T-cell (primary cell): Measurements from ENCODE around the gene SSH3. TPM values are rescaled to one million over a fixed set of nuclear protein-coding genes. Genes with fewer than 3 reads are reported as not detected.

Source experiments
- ATAC-seq, 4 experiments: fragments of 200-7000 bp in 3 of 4; fragments of 150-1000 bp in 1 of 4; cut with Tn5 transposase; replicated peaks in 1 of 4; 1 replicate in 3 of 4; 2 replicates in 1 of 4; pipeline ENCODE4 v1.10.0; 2021; ENCODE audit warnings: moderate library complexity in 3 of 4, mild to moderate bottlenecking in 2 of 4, moderate number of reproducible peaks in 1 of 4
- CTCF ChIA-PET, 2 donors: fragments of 300-600 bp; sonication (Branson Sonifier 250); formaldehyde crosslinking; loops; one replicate each; lab custom pipeline; 2022; ENCODE audit warnings: antibody characterized with exemption in 2 of 2; lab: Charles Lee
- POLR2A ChIA-PET, 2 donors: fragments of 300-600 bp; sonication (Branson Sonifier 250); formaldehyde crosslinking; loops; one replicate each; lab custom pipeline; 2022; ENCODE audit warnings: antibody characterized with exemption in 2 of 2; lab: Charles Lee
- DNase-seq, 35 experiments: peaks; one replicate each; pipeline versions ENCODE4 v3.0.0 to v3.0.0-alpha.2; 2013 to 2023
- H3K27ac ChIP-seq: one replicate; pipeline ENCODE4 v1.5.1; 2013; ENCODE audit warnings: low read length
- H3K27me3 ChIP-seq, 2 experiments: replicated peaks in 1 of 2; 1 replicate in 1 of 2; 2 replicates in 1 of 2; pipeline versions ENCODE4 v1.6.1 to v1.7.0; 2013; ENCODE audit warnings: low read length in 1 of 2, mixed read lengths in 1 of 2; ENCODE audit not compliant: control insufficient read depth in 2 of 2, insufficient read depth in 2 of 2; ENCODE audit errors: extremely low read depth in 1 of 2
- H3K36me3 ChIP-seq, 2 donors: 1 replicate in 1 of 2; 2 replicates in 1 of 2; pipeline versions ENCODE4 v1.6.1 to v1.7.0; 2013; ENCODE audit warnings: low read length in 1 of 2; ENCODE audit not compliant: control insufficient read depth in 2 of 2, insufficient read depth in 1 of 2; ENCODE audit errors: extremely low read depth in 1 of 2
- H3K4me1 ChIP-seq, 2 experiments: 1 replicate in 1 of 2; 2 replicates in 1 of 2; pipeline versions ENCODE4 v1.6.1 to v1.7.0; 2013; ENCODE audit warnings: low read length in 2 of 2, mixed read lengths in 1 of 2; ENCODE audit not compliant: insufficient read depth in 2 of 2, control insufficient read depth in 1 of 2; ENCODE audit errors: extremely low read depth in 1 of 2
- H3K4me3 ChIP-seq, 2 donors: 1 replicate in 1 of 2; 2 replicates in 1 of 2; pipeline versions ENCODE4 v1.5.1 to v1.7.0; 2013; ENCODE audit warnings: mild to moderate bottlenecking in 2 of 2, low read length in 1 of 2, moderate library complexity in 1 of 2; ENCODE audit not compliant: control insufficient read depth in 1 of 2; ENCODE audit errors: extremely low read depth in 1 of 2
- H3K9me3 ChIP-seq: 2 replicates; pipeline ENCODE4 v1.7.0; 2013
- H3K27ac Mint-ChIP-seq, 2 donors: one replicate each; pipeline ENCODE4 v1.8.0; 2020 to 2021; ENCODE audit warnings: mild to moderate bottlenecking in 2 of 2, mixed read lengths in 2 of 2
- H3K27me3 Mint-ChIP-seq, 2 donors: one replicate each; pipeline ENCODE4 v1.8.0; 2021 to 2022; ENCODE audit warnings: mixed read lengths in 2 of 2
- H3K36me3 Mint-ChIP-seq: one replicate; pipeline ENCODE4 v1.8.0; 2021; ENCODE audit warnings: mixed read lengths
- H3K4me1 Mint-ChIP-seq, 3 donors: one replicate each; pipeline ENCODE4 v1.8.0; 2020 to 2022; ENCODE audit warnings: mixed read lengths in 3 of 3, mild to moderate bottlenecking in 1 of 3
- H3K4me3 Mint-ChIP-seq, 3 donors: one replicate each; pipeline ENCODE4 v1.8.0; 2020 to 2022; ENCODE audit warnings: mild to moderate bottlenecking in 3 of 3, mixed read lengths in 3 of 3, moderate library complexity in 3 of 3
- H3K9me3 Mint-ChIP-seq, 3 donors: one replicate each; pipeline ENCODE4 v1.8.0; 2020 to 2022; ENCODE audit warnings: mixed read lengths in 3 of 3
- WGBS: methylation state at CpG from one replicate; pipeline ENCODE4 v1.1.5; 2013; ENCODE audit warnings: missing lambda C conversion rate; ENCODE audit not compliant: insufficient coverage; 5-methylcytosine and 5-hydroxymethylcytosine counted together
- total RNA-seq, 35 experiments: library from RNA in 6 of 35; stranded (reverse) in 6 of 35; fragments of 120-200 nt in 1 of 35; gene quantifications; one replicate each; pipeline versions ENCODE4 v1.2.1 to v1.2.4 and lab custom pipeline; 2013 to 2026

SSH3 gene
- total RNA-seq, 5 donors from 2014 or later (not counting 1 experiment from before 2014, with no cell fraction given), result 11.5 to 30.9 (median 26.7) TPM

- ATAC-seq (no peak), DNase-seq (peak in 2 of 35 experiments; percentile 31 to 46)
- Histone ChIP-seq H3K27ac (peak overlapping the region; percentile 86), H3K4me3 (peak overlapping the region; percentile 67 to 88), H3K4me1 (peaks cover 49 to 90% of the 10 kb centered on the region in 2 experiments), H3K9me3 (no peaks in the 10 kb centered on the region), H3K27me3 (no peaks in the 10 kb centered on the region), H3K36me3 (peaks cover 3 to 55% of the 10 kb centered on the region in 2 donors)
- POLR2A ChIA-PET, result interaction anchor here (0.8 to 1.0 kb wide), 2 partner anchors 30 to 47 kb away, joined by 3 read pairs; no protein-coding TSS in a partner anchor
- no peaks in the 10 kb centered on the region for H3K27me3 Mint-ChIP-seq
- H3K36me3 Mint-ChIP-seq, result peaks cover 29% of the 10 kb centered on the region
- H3K9me3 Mint-ChIP-seq, result no peaks in the 10 kb centered on the region
- H3K27ac Mint-ChIP-seq, result peak overlapping the region; percentile 97 to 98
- 0% methylated on average over 12 of the region's 28 CpGs for WGBS
- peaks cover 66 to 89% (median 74%) of the 10 kb centered on the region in 3 donors for H3K4me1 Mint-ChIP-seq
- peak overlapping the region; percentile 96 to 99 (median 98) for H3K4me3 Mint-ChIP-seq
- CTCF ChIA-PET, result interaction anchor here in 1 of 2 donors (1.1 to 1.6 kb wide), 4 partner anchors 8 to 81 kb away, joined by 3 to 9 read pairs (median 4); no protein-coding TSS in a partner anchor
Observed at GRCh38 chr11:67270256-67271204, 32.8 kb upstream of the SSH3 start.

- no peaks in the 10 kb centered on the region for H3K9me3 Mint-ChIP-seq
- DNase-seq (peak in 1 of 35 experiments; percentile 40), ATAC-seq (peak in 1 of 4 experiments; percentile 8)
- Histone ChIP-seq H3K9me3 (no peaks in the 10 kb centered on the region), H3K4me1 (peaks cover 55 to 90% of the 10 kb centered on the region in 2 experiments), H3K27ac (peak overlapping the region; percentile 86), H3K36me3 (peaks cover 3 to 62% of the 10 kb centered on the region in 2 donors), H3K27me3 (no peaks in the 10 kb centered on the region), H3K4me3 (peak overlapping the region; percentile 67 to 88)
- peak overlapping the region; percentile 97 to 98 for H3K27ac Mint-ChIP-seq
- no peaks in the 10 kb centered on the region for H3K27me3 Mint-ChIP-seq
- CTCF ChIA-PET, result interaction anchor here in 1 of 2 donors (1.1 to 1.6 kb wide), 4 partner anchors 9 to 80 kb away, joined by 3 to 9 read pairs (median 4); no protein-coding TSS in a partner anchor
- peaks cover 66 to 89% (median 75%) of the 10 kb centered on the region in 3 donors for H3K4me1 Mint-ChIP-seq
- H3K4me3 Mint-ChIP-seq, result peak overlapping the region; percentile 96 to 99 (median 98)
- WGBS, result 0% methylated on average over 1 of the region's 5 CpGs
- H3K36me3 Mint-ChIP-seq, result peaks cover 31% of the 10 kb centered on the region
- POLR2A ChIA-PET, result interaction anchor here in 1 of 2 donors (0.6 to 1.0 kb wide), 3 partner anchors 46 to 654 kb away, joined by 3 to 16 read pairs (median 3); no protein-coding TSS in a partner anchor
Observed at GRCh38 chr11:67271205-67271540, 32.2 kb upstream of the SSH3 start.

GRCh38 chr11:67271541-67272284 is 31.6 kb upstream of the SSH3 start:
- H3K36me3 Mint-ChIP-seq, result peaks cover 31% of the 10 kb centered on the region
- CTCF ChIA-PET, result interaction anchor here in 1 of 2 donors (1.1 to 1.6 kb wide), 4 partner anchors 9 to 80 kb away, joined by 3 to 9 read pairs (median 4); no protein-coding TSS in a partner anchor
- Histone ChIP-seq H3K36me3 (peaks cover 3 to 63% of the 10 kb centered on the region in 2 donors), H3K27ac (peak overlapping the region; percentile 86), H3K4me1 (peaks cover 60 to 95% of the 10 kb centered on the region in 2 experiments), H3K4me3 (peak overlapping the region; percentile 67 to 88), H3K27me3 (no peaks in the 10 kb centered on the region), H3K9me3 (no peaks in the 10 kb centered on the region)
- no peaks in the 10 kb centered on the region for H3K9me3 Mint-ChIP-seq
- 5% methylated on average over 19 of the region's 19 CpGs for WGBS
- peak overlapping the region; percentile 96 to 99 (median 98) for H3K4me3 Mint-ChIP-seq
- DNase-seq (peak in 28 of 35 experiments; percentile 27 to 79 (median 50)), ATAC-seq (peak; percentile 34 to 56 (median 40))
- POLR2A ChIA-PET, result interaction anchor here in 1 of 2 donors (0.6 to 1.0 kb wide), 3 partner anchors 46 to 654 kb away, joined by 3 to 16 read pairs (median 3); no protein-coding TSS in a partner anchor
- peaks cover 72 to 95% (median 80%) of the 10 kb centered on the region in 3 donors for H3K4me1 Mint-ChIP-seq
- H3K27ac Mint-ChIP-seq, result peak overlapping the region; percentile 97 to 98
- H3K27me3 Mint-ChIP-seq, result no peaks in the 10 kb centered on the region

DNA sequence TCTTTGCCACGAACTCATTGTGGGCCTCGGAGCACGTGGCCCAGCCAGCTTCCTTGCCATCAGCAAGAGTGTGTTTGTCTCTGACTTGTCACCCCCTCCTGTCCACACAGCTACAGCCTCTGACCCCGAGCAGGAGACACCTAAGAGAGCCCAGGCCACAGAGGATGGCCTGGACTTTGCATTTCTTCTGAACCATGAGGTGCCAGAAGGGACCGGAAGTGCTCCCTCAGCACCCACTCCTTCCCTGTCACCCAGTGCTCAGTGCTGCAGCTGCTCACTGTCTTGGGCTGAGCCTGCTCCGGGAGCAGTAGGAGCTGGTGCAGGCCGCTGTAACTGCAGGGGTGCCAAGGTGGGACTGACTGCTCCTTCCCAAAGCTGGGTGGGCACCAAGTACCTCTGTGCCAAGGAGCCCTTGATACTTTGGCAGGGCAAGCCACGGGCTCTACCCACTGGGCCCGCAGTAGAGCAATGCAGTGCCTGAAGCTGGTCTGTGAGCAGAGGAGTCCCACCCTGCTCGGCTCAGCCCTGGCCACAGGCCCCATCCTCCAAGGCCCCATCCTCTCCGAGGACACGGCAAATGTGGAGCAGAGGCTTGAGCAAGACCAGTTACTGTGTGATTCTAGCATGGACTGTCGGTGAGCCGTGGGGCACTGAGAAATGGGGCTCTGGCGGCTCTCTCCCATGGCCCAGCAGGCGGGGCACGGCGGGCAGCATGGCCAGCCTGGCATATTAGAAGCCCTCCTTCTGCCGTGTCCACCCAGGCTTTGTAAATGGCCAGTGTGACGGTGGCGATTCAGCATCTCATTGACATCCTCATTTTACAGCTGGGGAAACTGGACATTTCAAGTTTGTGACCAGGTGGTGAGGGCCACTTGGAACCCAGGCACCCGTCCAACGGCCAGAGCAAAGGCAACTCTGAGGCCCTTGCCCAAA is 30.7 kb upstream of the SSH3 start:
- Histone ChIP-seq H3K36me3 (peaks cover 3 to 66% of the 10 kb centered on the region in 2 donors), H3K9me3 (no peaks in the 10 kb centered on the region), H3K4me1 (peaks cover 63 to 100% of the 10 kb centered on the region in 2 experiments), H3K4me3 (peak overlapping the region; percentile 35 to 88), H3K27ac (peak overlapping the region; percentile 86), H3K27me3 (no peaks in the 10 kb centered on the region)
- peak overlapping the region; percentile 96 to 99 (median 98) for H3K4me3 Mint-ChIP-seq
- ChIA-PET CTCF (interaction anchor here in 1 of 2 donors (1.6 kb wide), 2 partner anchors 45 to 79 kb away, joined by 4 to 9 read pairs; no protein-coding TSS in a partner anchor), POLR2A (interaction anchor here in 1 of 2 donors (0.6 kb wide), 1 partner anchor 9 kb away, joined by 3 read pairs; no protein-coding TSS in a partner anchor)
- H3K27ac Mint-ChIP-seq, result peak overlapping the region; percentile 97 to 98
- no peaks in the 10 kb centered on the region for H3K27me3 Mint-ChIP-seq
- peaks cover 27% of the 10 kb centered on the region for H3K36me3 Mint-ChIP-seq
- peak in 2 of 4 experiments; percentile 11 for ATAC-seq
- 18% methylated on average over 15 of the region's 23 CpGs for WGBS
- DNase-seq, result peak in 2 of 35 experiments; percentile 22 to 56
- H3K9me3 Mint-ChIP-seq, result no peaks in the 10 kb centered on the region
- peaks cover 81 to 99% (median 89%) of the 10 kb centered on the region in 3 donors for H3K4me1 Mint-ChIP-seq
